Heart left ventricle (tissue), 16 donors: ENCODE measurements around the gene DOCK4. TPM values are rescaled to one million over a fixed set of nuclear protein-coding genes. Genes with fewer than 3 reads are reported as not detected.

Experiments used
- ATAC-seq, 4 donors: fragments of 200-7000 bp; cut with Tn5 transposase; one replicate each; pipeline ENCODE4 v1.9.1; 2020 to 2022; ENCODE audit warnings: moderate library complexity in 4 of 4, mild to moderate bottlenecking in 3 of 4, moderate number of reproducible peaks in 1 of 4
- DNase-seq, 5 donors: peaks; one replicate each; pipeline ENCODE4 v3.0.0-alpha.2; 2020
- H3K27ac ChIP-seq, 12 donors: fragments of 200-600 bp; sonication (generic) in 4 of 12; one replicate each; pipeline versions ENCODE4 v1.5.0 to v1.8.0; 2016 to 2022; ENCODE audit warnings: mild to moderate bottlenecking in 2 of 12
- H3K27me3 ChIP-seq, 9 donors: fragments of 200-600 bp; sonication (generic) in 2 of 9; one replicate each; pipeline versions ENCODE4 v1.5.1 to v1.8.0; 2016 to 2022; ENCODE audit warnings: mild to moderate bottlenecking in 3 of 9
- H3K36me3 ChIP-seq, 9 donors: fragments of 200-600 bp; sonication (generic) in 2 of 9; one replicate each; pipeline versions ENCODE4 v1.5.0 to v1.8.0; 2018 to 2022; ENCODE audit warnings: mild to moderate bottlenecking in 2 of 9
- H3K4me1 ChIP-seq, 12 donors: fragments of 200-600 bp; sonication (generic) in 4 of 12; one replicate each; pipeline versions ENCODE4 v1.5.0 to v1.8.0; 2016 to 2022; ENCODE audit warnings: mild to moderate bottlenecking in 3 of 12
- H3K4me3 ChIP-seq, 12 donors: fragments of 200-600 bp; sonication (generic) in 4 of 12; one replicate each; pipeline versions ENCODE4 v1.5.0 to v1.8.0; 2017 to 2022; ENCODE audit warnings: mild to moderate bottlenecking in 9 of 12, moderate library complexity in 4 of 12
- H3K9me3 ChIP-seq, 12 donors: fragments of 200-600 bp; sonication (generic) in 4 of 12; one replicate each; pipeline versions ENCODE4 v1.5.0 to v1.8.0; 2016 to 2022; ENCODE audit warnings: mild to moderate bottlenecking in 1 of 12
- CTCF ChIP-seq, 12 donors: fragments of 200-600 bp; sonication (generic) in 4 of 12; IDR thresholded peaks; one replicate each; pipeline versions ENCODE4 v1.5.0 to v1.8.0; 2018 to 2022; ENCODE audit warnings: antibody characterized with exemption in 12 of 12, mild to moderate bottlenecking in 5 of 12
- POLR2A ChIP-seq, 2 donors: fragments of 450-650 bp; IDR thresholded peaks; one replicate each; pipeline ENCODE4 v1.6.1; 2017; ENCODE audit warnings: antibody characterized with exemption in 2 of 2, mild to moderate bottlenecking in 2 of 2, moderate library complexity in 2 of 2
- WGBS, 4 donors: extraction: QIAGEN DNeasy Blood & Tissue Kit in 2 of 4; methylation state at CpG; one replicate each; pipeline versions ENCODE4 v1.1.5 to v1.1.7; 2013 to 2018; 5-methylcytosine and 5-hydroxymethylcytosine counted together
- intact Hi-C, 10 donors: fragments of 100-400 bp; cut with DNase I; formaldehyde crosslinking; loops; one replicate each; pipeline versions ENCODE4 v1.11.1 to v1.14.2; 2022
- polyA plus RNA-seq, 2 donors: library from polyadenylated mRNA; stranded (reverse); fragments of 200-250 nt; gene quantifications; one replicate each; pipeline ENCODE4 v1.2.3, GENCODE V29; 2013
- total RNA-seq, 9 donors: library from RNA; depleted of rRNA in 2 of 9; stranded (reverse); fragments of >200 nt in 2 of 9; fragmentation: NEBNext Ultra II Directional in 3 of 9; extraction: Animal tissue kit (Norgen Biotek cat#: 25700) in 3 of 9; gene quantifications; one replicate each; pipeline versions ENCODE4 v1.1.0 to v1.2.4, GENCODE V29; 2016 to 2023
- donor health status: ischemic (EF 13 %, LVEDD 7.1; RV severe dilation, severe dysfunction).
- donor health status: healthy with polysubstance abuse.
- donor health status: DM: no; HTN: yes; CAD: no.
- donor health status: DM: no; HTN: no; CAD: no.
- donor health status: ischemic (EF 25% LVEDD 6.9; RV normal size, moderate dysfunction).
- donor health status: ischemic (EF 25% LVEDD 5.7; RV mildly dilated, moderate dysfunction).
- donor health status: healthy.
- donor health status: DM: yes; HTN: yes; CAD: no.
- donor health status: ischemic (EF 35%, LVEDD 5.7; RV mildly dilated, moderate dysfunction).
- donor health status: nonischemic (EF 11% LVEDD 7.7; RV severe dilation, severe dysfunction).
- donor health status: DM: yes; HTN: yes; CAD: no.
- donor health status: PGD.
- donor health status: ischemic (EF 29% LVEDD 5.4; RV normal size, mild dysfunction).
- donor health status: nonischemic (EF 23%, LVEDD 6.1; RV moderate dilation, normal function).

The DOCK4 gene
- total and polyA plus RNA-seq, 11 donors: 5.1 to 40.8 (median 13.1) TPM

GRCh38 chr7:111867348-111867931, 338.8 kb downstream of the DOCK4 start:
- Histone ChIP-seq H3K4me3 (no peak overlapping the region), H3K9me3 (no peaks in the 10 kb centered on the region), H3K27ac (peak overlapping the region in 4 of 12 donors; percentile 10 to 25 (median 22)), H3K27me3 (no peaks in the 10 kb centered on the region), H3K36me3 (peaks cover 0 to 51% (median 9%) of the 10 kb centered on the region in 9 donors), H3K4me1 (peaks cover 0 to 16% (median 8%) of the 10 kb centered on the region in 12 donors)
- no peak for TF ChIP-seq CTCF (IDR thresholded peaks at IDR 0.05)
- TF ChIP-seq POLR2A (IDR thresholded peaks at IDR 0.05): no peak
- 53 to 74% (median 58%) methylated on average over 5 of the region's 5 CpGs for WGBS, 4 donors
- ATAC-seq (peak in 2 of 4 donors; percentile 34 to 47), DNase-seq (no peak)
- intact Hi-C loops: no loop called here

- peaks cover 0 to 16% (median 8%) of the 10 kb centered on the region in 12 donors for H3K4me1 ChIP-seq
- intact Hi-C loops: no loop called here
- H3K36me3 ChIP-seq: peaks cover 0 to 53% (median 9%) of the 10 kb centered on the region in 9 donors
- no peaks in the 10 kb centered on the region for H3K9me3 ChIP-seq
- H3K27me3 ChIP-seq: no peaks in the 10 kb centered on the region
- no peak overlapping the region for H3K4me3 ChIP-seq
- DNase-seq: no peak
- H3K27ac ChIP-seq: peak overlapping the region in 4 of 12 donors; percentile 10 to 25 (median 22)
- ATAC-seq: peak in 1 of 4 donors; percentile 31
- WGBS, 4 donors: 77 to 92% (median 79%) methylated on average over 2 of the region's 2 CpGs
- no peak for TF ChIP-seq CTCF (IDR thresholded peaks at IDR 0.05)
- no peak for TF ChIP-seq POLR2A (IDR thresholded peaks at IDR 0.05)
Observed at GRCh38 chr7:111866787-111867186, 339.4 kb downstream of the DOCK4 start.

- Histone ChIP-seq H3K27me3 (no peaks in the 10 kb centered on the region), H3K4me3 (no peak overlapping the region), H3K36me3 (peaks cover 0 to 52% (median 11%) of the 10 kb centered on the region in 9 donors), H3K9me3 (no peaks in the 10 kb centered on the region), H3K27ac (no peak overlapping the region), H3K4me1 (peaks cover 0 to 12% (median 8%) of the 10 kb centered on the region in 12 donors)
- no peak for DNase-seq
- peak in 1 of 4 donors; percentile 42 for ATAC-seq
- intact Hi-C loops: no loop called here
- WGBS, 4 donors: 37 to 58% (median 49%) methylated on average over 1 of the region's 1 CpG
- TF ChIP-seq CTCF (IDR thresholded peaks at IDR 0.05): no peak
- no peak for TF ChIP-seq POLR2A (IDR thresholded peaks at IDR 0.05)
Observed at GRCh38 chr7:111865430-111865829, 340.8 kb downstream of the DOCK4 start.

- H3K36me3 ChIP-seq: peaks cover 0 to 57% (median 16%) of the 10 kb centered on the region in 9 donors
- intact Hi-C loops: no loop called here
- DNase-seq: no peak
Observed at GRCh38 chr7:111864291-111864976, 341.8 kb downstream of the DOCK4 start.

More at GRCh38 chr7:111864291-111864976, 341.8 kb downstream of the DOCK4 start:
- ATAC-seq: no peak
- Histone ChIP-seq H3K9me3 (no peaks in the 10 kb centered on the region), H3K27ac (no peak overlapping the region), H3K4me1 (peaks cover 0 to 12% (median 8%) of the 10 kb centered on the region in 12 donors), H3K4me3 (no peak overlapping the region), H3K27me3 (no peaks in the 10 kb centered on the region)
- WGBS, 4 donors: 93 to 97% (median 94%) methylated on average over 8 of the region's 8 CpGs
- TF ChIP-seq POLR2A (IDR thresholded peaks at IDR 0.05) (no peak), CTCF (IDR thresholded peaks at IDR 0.05) (no peak)
